K562 treated with DMSO at 1 percent for 24 hours (cell line): ENCODE data around the gene CAPG. TPM values are rescaled to one million over a fixed set of nuclear protein-coding genes. Genes with fewer than 3 reads are reported as not detected.

Source experiments
- total RNA-seq: library from RNA; unstranded; fragments of 300-600 nt; gene quantifications from 2 replicates; pipeline ENCODE4 v1.2.3, GENCODE V29; 2022; ENCODE audit warnings: low read depth; ENCODE audit not compliant: insufficient read depth

Gene CAPG, protein sequence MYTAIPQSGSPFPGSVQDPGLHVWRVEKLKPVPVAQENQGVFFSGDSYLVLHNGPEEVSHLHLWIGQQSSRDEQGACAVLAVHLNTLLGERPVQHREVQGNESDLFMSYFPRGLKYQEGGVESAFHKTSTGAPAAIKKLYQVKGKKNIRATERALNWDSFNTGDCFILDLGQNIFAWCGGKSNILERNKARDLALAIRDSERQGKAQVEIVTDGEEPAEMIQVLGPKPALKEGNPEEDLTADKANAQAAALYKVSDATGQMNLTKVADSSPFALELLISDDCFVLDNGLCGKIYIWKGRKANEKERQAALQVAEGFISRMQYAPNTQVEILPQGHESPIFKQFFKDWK
- total RNA-seq, result 125 and 132 TPM in 2 replicates

DNA sequence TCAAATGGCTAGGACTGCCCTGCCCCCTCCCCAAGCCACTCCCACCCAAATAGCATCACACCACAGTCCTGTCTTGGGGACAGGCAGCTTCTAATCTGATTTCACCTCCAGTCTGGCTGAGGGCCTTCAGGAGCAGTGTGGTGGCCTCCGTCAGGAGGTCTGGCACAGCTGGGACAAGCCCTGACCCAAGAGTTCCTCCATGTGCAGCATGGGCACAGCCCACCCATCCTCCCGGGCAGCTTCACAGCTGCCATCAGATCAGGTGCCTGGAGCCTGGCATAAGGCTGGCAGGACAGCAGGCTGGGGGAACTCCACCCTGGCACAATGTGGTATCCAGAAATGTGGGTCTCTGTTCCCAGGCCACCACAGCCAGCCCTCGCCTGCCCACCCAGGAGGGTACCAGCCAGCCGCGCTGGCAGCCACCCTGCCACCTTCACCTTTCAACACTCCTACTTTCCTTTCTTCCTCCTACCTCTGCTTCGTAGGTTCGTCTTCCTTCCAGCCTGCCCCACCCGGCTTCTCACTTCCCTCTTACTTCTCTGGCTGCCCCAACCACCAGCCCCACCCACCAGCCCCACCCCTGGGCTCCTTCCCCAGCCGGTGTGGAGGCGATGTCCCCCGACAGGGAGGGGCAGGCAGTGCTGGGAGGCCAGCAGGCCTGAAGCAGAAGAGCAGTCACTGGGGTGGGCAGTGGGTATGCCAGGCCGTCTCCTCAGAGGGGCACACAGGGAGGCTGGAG is at the start of gene CAPG:
CAPG (minus strand) TSS at position 522 of the 739 bp plus-strand sequence. CDS start 8,221 bp downstream, outside the sequence.

DNA sequence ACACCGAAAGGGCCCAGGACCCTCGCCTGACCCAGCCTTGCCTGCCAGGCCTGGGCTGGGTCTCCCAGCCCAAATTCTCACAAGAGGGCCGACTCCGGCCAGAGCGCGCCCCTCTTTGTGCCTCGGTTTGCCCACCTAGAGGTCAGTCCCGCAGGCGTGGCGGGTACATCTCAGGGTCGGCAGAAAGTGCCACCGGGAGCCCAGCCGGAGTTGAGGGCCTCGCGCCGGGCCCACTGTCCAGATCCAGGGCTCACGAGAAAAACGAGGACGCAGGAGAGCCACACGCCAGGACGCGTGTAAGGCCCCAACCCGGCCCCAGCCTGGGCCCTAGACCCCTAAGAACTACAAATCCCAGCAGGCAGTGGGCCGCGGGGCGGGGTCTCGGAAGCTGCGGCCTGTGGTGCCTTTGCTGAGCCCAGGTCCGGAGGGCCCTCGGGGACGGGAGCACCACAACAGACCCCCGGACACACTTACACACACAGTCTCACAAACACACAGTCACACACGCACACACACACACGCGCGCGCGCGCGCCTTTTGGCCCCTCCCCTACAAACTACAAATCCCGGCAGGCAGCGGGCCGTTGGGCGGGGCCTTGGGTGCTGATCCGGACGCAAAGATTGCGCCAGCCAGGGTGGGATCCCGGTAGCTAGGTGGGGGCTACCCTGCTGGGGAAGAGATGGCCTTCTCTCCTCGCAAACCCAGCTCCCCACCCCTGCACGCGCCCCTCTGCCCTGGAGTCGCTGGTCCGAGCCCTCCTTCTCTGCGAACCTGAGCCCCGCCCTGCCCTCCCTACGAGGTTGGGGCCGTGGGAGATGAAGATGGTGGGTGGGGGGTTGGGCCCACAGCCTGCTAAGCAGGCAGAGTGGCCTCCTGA is 8.2 kb upstream of the CAPG start, which contains the start of gene SH2D6:
SH2D6 (plus strand) TSS at position 583 of the 877 bp plus-strand sequence. CDS start 10,752 bp downstream, outside the sequence.

DNA sequence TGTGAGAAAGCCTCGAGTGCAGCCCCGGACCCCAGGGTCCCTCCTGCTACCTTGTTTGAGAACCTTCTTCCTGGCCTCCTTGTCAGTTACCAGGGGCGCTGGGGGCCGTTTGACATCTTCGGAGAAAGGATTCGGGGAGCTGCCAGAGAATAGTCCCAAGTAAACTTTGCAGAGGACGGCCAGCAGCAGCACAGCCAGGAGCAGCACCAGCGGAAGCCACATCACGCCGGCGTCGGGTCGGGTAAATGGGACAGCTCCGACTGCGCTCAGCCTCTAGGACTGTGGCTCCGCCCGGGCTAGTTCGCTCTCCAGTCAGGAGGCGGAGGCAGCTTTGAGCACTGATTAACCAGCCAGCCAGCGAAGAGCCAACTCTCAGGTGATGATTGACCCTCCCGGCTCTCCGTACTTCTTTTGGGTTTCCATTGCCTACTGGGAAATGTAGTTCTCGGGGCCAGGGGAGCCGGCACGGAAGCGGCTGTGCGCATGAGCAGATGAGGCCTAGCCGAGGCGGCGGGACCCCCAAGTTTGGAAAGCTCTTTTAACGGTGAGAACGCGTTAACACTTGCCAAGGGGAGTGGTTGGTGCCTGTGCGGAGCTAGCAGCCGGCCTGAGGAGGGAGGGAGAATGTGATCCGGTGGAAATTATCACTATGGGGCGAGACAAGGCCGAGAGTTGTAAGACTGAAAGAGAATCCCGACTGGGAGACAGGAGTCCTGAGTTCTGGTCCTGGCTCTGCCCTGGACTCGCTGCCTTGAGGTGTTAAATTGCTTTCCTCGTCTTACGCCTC is 55.7 kb downstream of the CAPG start, which contains the start of the genes ELMOD3 and RETSAT:
ELMOD3 (plus strand) TSS at position 484 of the 787 bp plus-strand sequence. CDS start 2,430 bp downstream, outside the sequence.
RETSAT (minus strand) TSS at position 243 of the 787 bp plus-strand sequence; CDS start at position 222, 21 bp downstream.

Other genes with a start within 250 kb of the CAPG start
- gene TGOLN2, start 82.4 kb downstream of the CAPG start, total RNA-seq, result 46.0 and 47.5 TPM in 2 replicates
- gene RETSAT, start 55.8 kb downstream of the CAPG start, total RNA-seq, result 37.9 and 40.4 TPM in 2 replicates
- 20.5 and 24.0 TPM in 2 replicates for gene ELMOD3, start 55.6 kb downstream of the CAPG start, total RNA-seq
- gene SH2D6, start 8.3 kb upstream of the CAPG start, total RNA-seq, result 0.76 TPM in 1 of 2 replicates, not detected in the other
- gene MAT2A, start 128.8 kb upstream of the CAPG start, total RNA-seq, result 115 and 128 TPM in 2 replicates
- 27.4 and 29.3 TPM in 2 replicates for gene GGCX, start 151.1 kb upstream of the CAPG start, total RNA-seq
- gene VAMP8, start 167.2 kb upstream of the CAPG start, total RNA-seq, result 164 and 167 TPM in 2 replicates
- 2.6 and 5.3 TPM in 2 replicates for gene VAMP5, start 174.1 kb upstream of the CAPG start, total RNA-seq
- gene RNF181, start 185.4 kb upstream of the CAPG start, total RNA-seq, result 272 and 273 TPM in 2 replicates
- 23.7 and 25.1 TPM in 2 replicates for gene TMEM150A, start 192.3 kb upstream of the CAPG start, total RNA-seq
- gene C2orf68, start 201.7 kb upstream of the CAPG start, total RNA-seq, result 42.4 and 47.8 TPM in 2 replicates
- gene USP39, start 205.8 kb upstream of the CAPG start, total RNA-seq, result 87.7 and 99.2 TPM in 2 replicates